Heart left ventricle (tissue), 16 donors: ENCODE measurements around the gene AKAP13. TPM values are rescaled to one million over a fixed set of nuclear protein-coding genes. Genes with fewer than 3 reads are reported as not detected.

Source experiments
- ATAC-seq, 4 donors: fragments of 200-7000 bp; cut with Tn5 transposase; one replicate each; pipeline ENCODE4 v1.9.1; 2020 to 2022; ENCODE audit warnings: moderate library complexity in 4 of 4, mild to moderate bottlenecking in 3 of 4, moderate number of reproducible peaks in 1 of 4
- DNase-seq, 5 donors: peaks; one replicate each; pipeline ENCODE4 v3.0.0-alpha.2; 2020
- H3K27ac ChIP-seq, 12 donors: fragments of 200-600 bp; sonication (generic) in 4 of 12; one replicate each; pipeline versions ENCODE4 v1.5.0 to v1.8.0; 2016 to 2022; ENCODE audit warnings: mild to moderate bottlenecking in 2 of 12
- H3K27me3 ChIP-seq, 9 donors: fragments of 200-600 bp; sonication (generic) in 2 of 9; one replicate each; pipeline versions ENCODE4 v1.5.1 to v1.8.0; 2016 to 2022; ENCODE audit warnings: mild to moderate bottlenecking in 3 of 9
- H3K36me3 ChIP-seq, 9 donors: fragments of 200-600 bp; sonication (generic) in 2 of 9; one replicate each; pipeline versions ENCODE4 v1.5.0 to v1.8.0; 2018 to 2022; ENCODE audit warnings: mild to moderate bottlenecking in 2 of 9
- H3K4me1 ChIP-seq, 12 donors: fragments of 200-600 bp; sonication (generic) in 4 of 12; one replicate each; pipeline versions ENCODE4 v1.5.0 to v1.8.0; 2016 to 2022; ENCODE audit warnings: mild to moderate bottlenecking in 3 of 12
- H3K4me3 ChIP-seq, 12 donors: fragments of 200-600 bp; sonication (generic) in 4 of 12; one replicate each; pipeline versions ENCODE4 v1.5.0 to v1.8.0; 2017 to 2022; ENCODE audit warnings: mild to moderate bottlenecking in 9 of 12, moderate library complexity in 4 of 12
- H3K9me3 ChIP-seq, 12 donors: fragments of 200-600 bp; sonication (generic) in 4 of 12; one replicate each; pipeline versions ENCODE4 v1.5.0 to v1.8.0; 2016 to 2022; ENCODE audit warnings: mild to moderate bottlenecking in 1 of 12
- CTCF ChIP-seq, 12 donors: fragments of 200-600 bp; sonication (generic) in 4 of 12; IDR thresholded peaks; one replicate each; pipeline versions ENCODE4 v1.5.0 to v1.8.0; 2018 to 2022; ENCODE audit warnings: antibody characterized with exemption in 12 of 12, mild to moderate bottlenecking in 5 of 12
- POLR2A ChIP-seq, 2 donors: fragments of 450-650 bp; IDR thresholded peaks; one replicate each; pipeline ENCODE4 v1.6.1; 2017; ENCODE audit warnings: antibody characterized with exemption in 2 of 2, mild to moderate bottlenecking in 2 of 2, moderate library complexity in 2 of 2
- WGBS, 4 donors: extraction: QIAGEN DNeasy Blood & Tissue Kit in 2 of 4; methylation state at CpG; one replicate each; pipeline versions ENCODE4 v1.1.5 to v1.1.7; 2013 to 2018; 5-methylcytosine and 5-hydroxymethylcytosine counted together
- intact Hi-C, 10 donors: fragments of 100-400 bp; cut with DNase I; formaldehyde crosslinking; loops; one replicate each; pipeline versions ENCODE4 v1.11.1 to v1.14.2; 2022
- polyA plus RNA-seq, 2 donors: library from polyadenylated mRNA; stranded (reverse); fragments of 200-250 nt; gene quantifications; one replicate each; pipeline ENCODE4 v1.2.3, GENCODE V29; 2013
- total RNA-seq, 9 donors: library from RNA; depleted of rRNA in 2 of 9; stranded (reverse); fragments of >200 nt in 2 of 9; fragmentation: NEBNext Ultra II Directional in 3 of 9; extraction: Animal tissue kit (Norgen Biotek cat#: 25700) in 3 of 9; gene quantifications; one replicate each; pipeline versions ENCODE4 v1.1.0 to v1.2.4, GENCODE V29; 2016 to 2023
- donor health status: ischemic (EF 13 %, LVEDD 7.1; RV severe dilation, severe dysfunction).
- donor health status: healthy with polysubstance abuse.
- donor health status: DM: no; HTN: yes; CAD: no.
- donor health status: DM: no; HTN: no; CAD: no.
- donor health status: ischemic (EF 25% LVEDD 6.9; RV normal size, moderate dysfunction).
- donor health status: ischemic (EF 25% LVEDD 5.7; RV mildly dilated, moderate dysfunction).
- donor health status: healthy.
- donor health status: DM: yes; HTN: yes; CAD: no.
- donor health status: ischemic (EF 35%, LVEDD 5.7; RV mildly dilated, moderate dysfunction).
- donor health status: nonischemic (EF 11% LVEDD 7.7; RV severe dilation, severe dysfunction).
- donor health status: DM: yes; HTN: yes; CAD: no.
- donor health status: PGD.
- donor health status: ischemic (EF 29% LVEDD 5.4; RV normal size, mild dysfunction).
- donor health status: nonischemic (EF 23%, LVEDD 6.1; RV moderate dilation, normal function).

The AKAP13 gene
- total and polyA plus RNA-seq, 11 donors, result 124 to 598 (median 340) TPM

DNA sequence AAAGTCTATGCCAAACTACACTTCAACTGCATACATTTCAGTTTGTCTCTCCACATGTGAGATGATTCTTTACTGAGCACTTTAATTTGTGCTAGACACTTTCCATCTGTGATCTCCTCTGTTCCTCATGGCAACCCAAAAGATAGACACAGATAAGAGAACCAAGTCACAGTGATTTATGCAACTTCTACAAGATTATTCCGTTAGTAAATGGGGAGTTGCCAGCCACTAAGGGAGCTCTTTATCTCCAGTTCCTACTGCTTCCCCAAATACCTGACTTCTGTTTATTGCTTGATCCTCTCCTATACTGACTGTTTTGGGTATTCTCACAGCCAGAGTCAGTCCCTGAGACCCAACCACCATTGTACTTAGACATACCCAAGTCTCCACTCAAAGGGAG is 24.1 kb upstream of the AKAP13 start:
- H3K27me3 ChIP-seq, result no peaks in the 10 kb centered on the region
- DNase-seq (no peak), ATAC-seq (no peak)
- H3K27ac ChIP-seq, result peak overlapping the region in 11 of 12 donors; percentile 5 to 93 (median 80)
- no peak for TF ChIP-seq POLR2A (IDR thresholded peaks at IDR 0.05)
- no peak for TF ChIP-seq CTCF (IDR thresholded peaks at IDR 0.05)
- 45 to 71% (median 53%) methylated on average over 1 of the region's 1 CpG for WGBS, 4 donors
- peaks cover 0 to 53% (median 28%) of the 10 kb centered on the region in 12 donors for H3K4me1 ChIP-seq
- H3K4me3 ChIP-seq, result no peak overlapping the region
- H3K36me3 ChIP-seq, result peaks cover 0 to 10% (median 0%) of the 10 kb centered on the region in 9 donors
- H3K9me3 ChIP-seq, result no peaks in the 10 kb centered on the region
- intact Hi-C loops, result no loop called here

DNA sequence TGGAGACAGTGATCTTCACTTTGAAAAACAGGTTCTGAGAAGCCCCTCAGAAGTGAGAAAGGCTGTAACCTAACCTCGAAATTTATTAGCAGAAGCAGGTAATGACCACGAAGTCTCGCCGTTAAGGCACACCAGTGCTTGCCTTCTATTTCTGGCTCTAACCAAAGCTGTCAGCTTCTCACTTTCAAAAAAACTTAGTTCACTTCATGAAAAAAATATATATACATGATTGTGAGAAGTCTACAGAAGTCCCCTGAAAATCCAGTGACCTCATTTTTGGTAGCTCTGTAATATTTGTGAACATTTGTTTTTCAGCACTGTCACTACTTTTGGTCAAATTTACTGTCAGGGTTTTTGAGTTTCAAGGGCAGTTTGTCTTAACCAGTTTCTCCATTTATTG is 19.1 kb upstream of the AKAP13 start:
- ATAC-seq, result no peak
- Histone ChIP-seq H3K4me3 (no peak overlapping the region), H3K27me3 (no peaks in the 10 kb centered on the region), H3K27ac (peak overlapping the region; percentile 41 to 93 (median 80)), H3K36me3 (peaks cover 0 to 18% (median 0%) of the 10 kb centered on the region in 9 donors), H3K4me1 (peaks cover 0 to 45% (median 19%) of the 10 kb centered on the region in 12 donors), H3K9me3 (no peaks in the 10 kb centered on the region)
- intact Hi-C loops, result loop anchor here in 1 of 10 donors (10.0 kb wide), 1 partner anchor 53 kb away; no protein-coding TSS in a partner anchor
- no peak for TF ChIP-seq POLR2A (IDR thresholded peaks at IDR 0.05)
- no peak for TF ChIP-seq CTCF (IDR thresholded peaks at IDR 0.05)
- 45 to 66% (median 60%) methylated on average over 4 of the region's 4 CpGs for WGBS, 4 donors
- no peak for DNase-seq

DNA sequence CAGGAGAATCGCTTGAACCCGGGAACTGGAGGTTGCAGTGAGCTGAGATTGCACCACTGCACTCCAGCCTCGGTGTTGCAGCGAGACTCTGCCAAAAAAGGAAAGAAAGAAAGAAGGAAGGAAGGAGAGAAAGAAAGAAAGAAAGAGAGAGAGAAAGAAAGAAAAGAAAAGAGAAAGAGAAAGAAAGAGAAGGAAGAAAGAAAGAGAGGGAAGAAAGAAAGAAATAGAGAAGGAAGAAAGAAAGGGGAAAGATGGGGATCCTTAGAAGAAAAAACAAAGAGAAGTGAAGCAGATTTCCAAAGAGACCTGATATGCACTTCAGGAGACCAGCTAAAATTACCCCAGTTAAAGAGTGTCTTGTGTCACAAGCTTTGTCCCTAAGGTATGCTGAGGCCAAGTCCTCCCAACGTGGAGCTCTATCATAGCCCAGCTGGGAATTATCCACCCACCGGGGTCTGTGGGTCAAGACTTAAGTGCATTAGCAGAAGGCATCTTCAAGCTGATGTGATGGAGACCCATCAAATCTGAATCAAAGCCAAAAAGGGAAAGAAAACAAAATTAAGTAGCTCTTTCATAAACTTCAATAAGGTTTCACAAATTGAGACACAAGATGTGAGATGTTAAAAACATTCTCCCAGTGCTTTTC is 17.8 kb upstream of the AKAP13 start:
- intact Hi-C loops, result loop anchor here in 2 of 10 donors (2.0 to 10.0 kb wide), 2 partner anchors 26 to 52 kb away; no protein-coding TSS in a partner anchor
- Histone ChIP-seq H3K27ac (peak overlapping the region in 11 of 12 donors; percentile 23 to 93 (median 66)), H3K9me3 (no peaks in the 10 kb centered on the region), H3K4me1 (peaks cover 0 to 37% (median 14%) of the 10 kb centered on the region in 12 donors), H3K36me3 (peaks cover 0 to 24% (median 0%) of the 10 kb centered on the region in 9 donors), H3K27me3 (no peaks in the 10 kb centered on the region), H3K4me3 (no peak overlapping the region)
- no peak for TF ChIP-seq CTCF (IDR thresholded peaks at IDR 0.05)
- TF ChIP-seq POLR2A (IDR thresholded peaks at IDR 0.05), result no peak
- ATAC-seq (peak in 2 of 4 donors; percentile 33 to 51), DNase-seq (peak in 3 of 5 donors; percentile 39 to 59 (median 44))
- WGBS, 4 donors, result 64 to 70% (median 66%) methylated on average over 6 of the region's 6 CpGs

DNA sequence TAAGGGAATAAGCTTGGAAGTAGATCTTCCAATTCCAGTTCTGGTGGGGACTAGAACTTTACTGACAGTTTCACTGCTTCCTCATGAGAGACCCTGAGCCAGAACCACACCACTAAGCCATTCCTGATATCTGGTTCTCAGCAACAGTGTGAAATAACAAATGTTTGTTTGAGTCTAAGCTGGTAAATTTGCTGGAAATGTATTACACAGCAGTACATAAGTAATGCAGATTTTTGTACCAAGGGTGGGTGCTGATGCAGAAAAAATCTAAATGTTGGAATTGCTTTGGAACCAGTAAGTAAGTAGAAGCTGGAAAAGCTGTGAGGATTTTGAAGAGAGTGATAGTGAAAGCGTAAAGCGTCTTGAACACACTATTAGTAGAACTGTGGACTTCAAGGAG is 14.4 kb upstream of the AKAP13 start:
- H3K9me3 ChIP-seq, result no peaks in the 10 kb centered on the region
- DNase-seq, result no peak
- H3K27me3 ChIP-seq, result no peaks in the 10 kb centered on the region
- TF ChIP-seq POLR2A (IDR thresholded peaks at IDR 0.05), result no peak
- TF ChIP-seq CTCF (IDR thresholded peaks at IDR 0.05), result no peak
- H3K36me3 ChIP-seq, result peaks cover 0 to 50% (median 0%) of the 10 kb centered on the region in 9 donors
- intact Hi-C loops, result loop anchor here in 1 of 10 donors (10.0 kb wide), 1 partner anchor 49 kb away; no protein-coding TSS in a partner anchor
- ATAC-seq, result no peak
- H3K4me3 ChIP-seq, result no peak overlapping the region
- peaks cover 0 to 21% (median 9%) of the 10 kb centered on the region in 12 donors for H3K4me1 ChIP-seq
- peak overlapping the region in 4 of 12 donors; percentile 15 to 47 (median 28) for H3K27ac ChIP-seq
- 89 to 96% (median 94%) methylated on average over 2 of the region's 2 CpGs for WGBS, 4 donors
